ENCODE results near the gene OR4P4.

The OR4P4 gene

DNA sequence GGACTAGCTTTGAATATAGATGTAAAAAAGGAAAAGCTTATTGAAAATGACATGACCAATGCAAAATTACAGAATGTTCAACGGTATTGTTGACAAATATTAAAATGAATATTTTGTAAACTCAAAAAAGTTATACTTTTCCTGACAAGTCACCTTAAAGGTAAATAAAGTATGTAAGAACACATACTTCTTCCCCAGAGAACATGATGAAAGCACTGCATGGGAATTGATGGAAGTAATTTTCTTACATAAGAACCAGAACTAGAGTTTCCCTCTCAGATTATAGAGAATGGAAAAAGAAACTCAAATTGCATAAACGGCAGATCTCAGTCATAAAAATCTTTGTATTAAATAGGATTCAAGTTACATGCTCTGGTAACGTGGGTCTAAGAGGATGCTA, at the start of gene OR4P4:
TSS of gene OR4P4 (plus strand) at position 301 of the 400 bp plus-strand sequence.
- DNase-seq: no peak

DNA sequence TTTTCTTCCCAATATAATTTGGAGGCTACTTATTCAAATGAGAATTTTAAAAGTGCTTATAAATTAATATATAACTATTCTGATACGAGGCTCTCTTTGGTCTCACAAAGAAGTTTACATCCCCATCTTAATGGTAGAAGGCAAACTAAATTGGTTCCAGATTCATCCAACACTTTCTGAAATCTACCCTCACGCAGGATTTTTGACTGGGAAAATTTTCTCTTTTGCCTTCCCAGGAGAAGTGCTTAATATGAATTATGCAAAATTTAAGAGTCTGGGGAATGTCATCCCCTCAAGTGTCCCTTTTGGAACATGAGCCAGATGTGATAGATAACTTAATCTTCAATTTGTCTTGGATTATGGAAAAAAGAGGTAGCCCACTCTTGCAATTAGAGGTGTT, 27.4 kb upstream of the OR4P4 start, which contains the start of gene OR4C11:
TSS of gene OR4C11 (minus strand) at position 101 of the 400 bp plus-strand sequence. CDS start 3,272 bp downstream, outside the sequence.
- DNase-seq: no peak

DNA sequence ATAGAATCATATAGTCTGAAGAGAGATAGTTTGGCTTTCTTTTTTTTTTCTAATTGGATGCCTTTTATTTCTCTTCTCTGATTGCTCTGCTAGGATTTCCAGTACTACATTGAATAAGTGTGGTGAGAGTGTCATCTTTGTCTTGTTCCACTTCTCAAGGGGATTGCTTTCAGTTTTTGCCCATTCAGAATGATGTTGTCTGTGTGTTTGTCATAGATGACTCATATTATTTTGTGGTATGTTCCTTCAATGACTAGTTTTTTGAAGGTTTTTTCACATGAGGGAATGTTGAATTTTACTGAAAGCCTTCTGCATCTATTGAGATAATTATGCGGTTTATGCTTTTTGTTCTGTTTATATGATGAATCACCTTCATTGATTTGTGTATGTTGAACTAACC, 10.4 kb upstream of the OR4P4 start:
- no peak for DNase-seq

DNA sequence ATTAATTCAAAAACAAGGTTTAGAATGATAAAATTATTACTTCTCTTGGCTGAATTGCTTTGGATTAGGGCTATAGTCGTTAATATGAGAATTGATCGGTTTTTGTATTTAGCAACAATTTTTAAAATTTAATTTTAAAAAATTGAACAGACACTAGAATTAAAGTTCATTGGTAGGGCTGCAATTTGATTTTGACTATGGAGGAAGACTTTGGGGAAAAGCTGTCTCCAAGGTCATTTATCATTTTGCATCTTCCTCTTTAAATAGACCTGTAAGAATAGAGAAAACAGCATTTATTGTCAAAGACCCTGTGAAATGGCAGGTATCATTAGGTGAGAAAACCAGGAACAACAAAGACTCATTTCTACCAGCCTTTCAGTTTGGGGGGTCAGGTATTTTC, 13.1 kb downstream of the OR4P4 start, which contains the start of gene OR4S2:
TSS of gene OR4S2 (plus strand) at position 301 of the 400 bp plus-strand sequence. CDS start 2,577 bp downstream, outside the sequence.
- DNase-seq: no peak

DNA sequence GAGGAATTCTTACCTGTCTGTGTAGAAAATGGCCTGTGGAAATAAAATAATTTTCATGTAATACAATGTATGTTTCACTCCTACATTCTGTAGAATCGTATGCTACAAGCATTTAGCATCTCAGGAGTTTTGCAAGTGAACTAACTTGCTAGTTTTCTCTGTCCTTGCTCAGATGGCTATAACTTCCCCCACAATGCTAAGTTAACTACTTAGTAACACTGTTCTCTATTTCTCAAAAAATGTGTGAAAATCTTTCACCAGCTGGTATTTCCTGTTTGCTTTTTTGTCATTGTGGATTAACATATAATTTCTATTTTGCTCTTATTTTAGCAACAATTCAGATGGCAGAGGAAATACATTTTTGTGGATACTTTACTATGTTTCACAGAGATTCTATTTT, 17.6 kb downstream of the OR4P4 start:
- no peak for DNase-seq

DNA sequence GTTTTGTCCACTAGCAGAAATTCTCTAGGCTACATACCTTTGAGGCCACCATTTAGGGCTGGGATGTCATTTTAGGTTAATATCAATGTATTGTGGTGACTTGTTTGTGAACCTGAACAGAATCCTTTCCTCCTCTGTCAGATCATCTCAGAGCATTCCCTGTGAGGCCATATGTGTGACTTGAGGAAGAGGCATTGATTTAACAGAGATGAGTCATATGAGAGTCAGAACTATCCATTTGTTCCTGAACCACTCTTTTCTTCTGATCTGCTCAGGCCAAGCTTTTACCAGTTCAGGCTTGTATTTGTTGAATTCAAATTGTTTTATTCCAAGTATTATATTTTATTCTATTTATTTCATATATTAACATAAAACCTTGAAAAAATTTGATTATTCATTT, 20.2 kb downstream of the OR4P4 start:
- no peak for DNase-seq

DNA sequence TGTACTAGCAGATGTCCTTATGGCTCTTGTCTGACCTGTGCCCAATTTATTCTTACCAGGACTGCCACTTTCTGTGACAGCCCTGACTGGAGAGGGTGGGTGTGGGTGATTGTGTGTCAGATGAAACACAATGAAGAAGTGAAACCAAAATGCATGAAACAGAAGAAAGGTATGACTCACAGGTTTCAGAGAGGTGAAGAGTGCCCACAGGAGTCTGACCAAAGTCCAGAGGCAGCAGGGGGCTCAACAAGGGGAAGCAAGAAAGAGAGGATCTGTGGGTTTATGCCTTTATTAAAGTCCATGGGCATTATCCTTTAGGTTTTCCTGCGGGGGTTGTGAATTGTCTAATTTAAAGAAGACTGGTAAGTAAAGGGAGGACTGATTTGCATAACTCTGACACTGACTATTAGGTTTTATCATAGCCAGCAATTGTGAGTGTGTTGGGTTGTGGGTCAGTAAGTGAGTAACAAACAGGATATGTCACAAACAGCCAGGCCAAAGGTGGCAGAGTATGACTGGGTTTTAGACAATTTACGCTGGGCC, 23.2 kb downstream of the OR4P4 start:
- DNase-seq: no peak

DNA sequence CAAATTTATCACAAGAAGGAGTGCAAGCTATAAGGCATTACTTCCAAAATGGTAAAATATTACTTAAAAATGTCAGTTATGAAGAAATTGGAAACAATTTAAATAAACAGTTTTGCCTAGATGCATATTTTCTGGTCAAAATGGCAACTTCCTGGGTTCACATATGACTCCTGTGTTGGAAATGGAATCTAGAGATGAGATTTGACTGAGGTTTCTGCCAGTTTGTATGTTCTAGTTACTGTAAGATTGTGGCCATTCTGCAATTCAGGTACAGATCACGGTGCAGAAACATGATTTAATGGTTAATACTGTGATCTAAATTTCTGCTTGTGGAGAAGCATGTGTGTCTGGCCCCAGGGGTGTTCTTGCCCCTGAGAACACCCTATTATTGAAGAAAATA, 23.7 kb downstream of the OR4P4 start:
- no peak for DNase-seq

DNA sequence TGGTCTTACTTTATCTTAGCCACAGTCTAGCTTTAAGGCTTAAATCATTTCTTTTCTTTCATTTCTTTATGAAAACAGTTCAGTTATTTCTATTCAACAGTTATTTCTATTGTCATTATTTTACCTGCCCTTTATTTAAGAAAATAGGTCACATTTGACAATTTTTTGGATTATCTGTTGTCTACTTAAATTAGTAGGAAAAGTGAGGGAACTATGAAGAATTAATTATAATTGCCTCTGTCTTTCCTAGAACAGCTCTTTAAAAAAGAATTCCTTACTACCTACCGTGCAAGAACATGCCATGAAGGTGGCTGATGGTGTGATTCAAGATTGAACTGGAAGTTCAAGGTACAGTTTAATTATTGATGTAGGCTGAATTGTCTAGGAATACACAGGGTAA, 27.0 kb downstream of the OR4P4 start, which contains the start of gene OR4C6:
TSS of gene OR4C6 (plus strand) at position 301 of the 400 bp plus-strand sequence. CDS start 2,966 bp downstream, outside the sequence.
- DNase-seq: no peak

DNA sequence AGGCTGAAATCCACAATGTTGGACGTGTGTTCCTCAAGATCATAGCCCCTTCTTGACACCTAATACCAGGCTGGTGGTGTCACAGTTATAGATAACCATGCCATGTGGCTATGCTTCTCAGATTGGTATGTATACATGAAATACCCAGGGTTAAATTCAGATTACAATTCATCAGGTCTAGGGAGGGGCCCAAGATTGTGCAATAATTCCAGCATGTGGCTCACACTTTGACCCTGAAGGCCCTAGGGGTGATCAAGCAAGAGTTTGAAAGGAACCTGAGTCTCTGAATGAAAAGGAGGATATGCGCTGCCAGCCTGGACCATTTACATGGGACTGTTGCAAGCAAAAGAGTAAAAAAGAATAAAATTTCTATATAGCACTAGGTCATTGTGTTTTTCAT, 34.5 kb downstream of the OR4P4 start:
- DNase-seq: no peak

DNA sequence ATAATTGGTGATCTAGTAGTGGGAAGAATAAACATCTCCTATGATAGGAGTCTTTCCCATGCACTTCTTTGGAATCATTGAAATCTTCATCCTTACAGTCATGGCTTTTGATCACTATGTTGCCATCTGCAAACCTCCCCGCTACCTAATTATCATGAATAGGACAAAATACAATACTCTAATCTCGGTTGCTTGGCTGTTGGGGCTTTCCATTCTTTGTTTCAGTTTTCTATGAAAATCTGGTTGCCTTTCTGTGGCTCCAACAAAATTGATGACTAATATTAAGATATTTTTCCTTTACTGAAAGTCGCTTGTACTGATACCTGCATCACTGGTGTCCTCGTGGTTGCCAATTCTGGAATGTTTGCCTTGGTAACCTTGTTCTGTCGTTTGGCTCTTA, 38.9 kb downstream of the OR4P4 start:
- no peak for DNase-seq

Data from KG1 (cell line).